Mucosa of rectum (tissue), 2 donors: Measurements from ENCODE around the gene MYO1D.
"Not testable (repeated sequence)": the region's sequence is repeated elsewhere in the genome, so short reads cannot be mapped to it uniquely, and the experiment has no call there.

Source experiments
- H3K27ac ChIP-seq, 2 donors: one replicate each; pipeline ENCODE4 v1.7.0; 2013; ENCODE audit warnings: inconsistent platforms in 2 of 2, low read depth in 2 of 2, low read length in 2 of 2
- H3K27me3 ChIP-seq, 2 donors: one replicate each; pipeline ENCODE4 v1.7.0; 2013; ENCODE audit warnings: low read length in 2 of 2; ENCODE audit not compliant: control insufficient read depth in 2 of 2, insufficient read depth in 2 of 2
- H3K36me3 ChIP-seq, 2 donors: one replicate each; pipeline ENCODE4 v1.7.0; 2013; ENCODE audit warnings: low read length in 2 of 2; ENCODE audit not compliant: control insufficient read depth in 2 of 2, insufficient read depth in 2 of 2
- H3K4me1 ChIP-seq, 2 donors: one replicate each; pipeline ENCODE4 v1.7.0; 2013; ENCODE audit warnings: low read length in 2 of 2, mild to moderate bottlenecking in 1 of 2; ENCODE audit not compliant: control insufficient read depth in 2 of 2, insufficient read depth in 2 of 2
- H3K4me3 ChIP-seq, 2 donors: one replicate each; pipeline ENCODE4 v1.7.0; 2013; ENCODE audit warnings: low read length in 2 of 2
- H3K9ac ChIP-seq, 2 donors: one replicate each; pipeline ENCODE4 v1.7.0; 2013; ENCODE audit warnings: low read length in 2 of 2, low read depth in 1 of 2, mild to moderate bottlenecking in 1 of 2
- H3K9me3 ChIP-seq, 2 donors: one replicate each; pipeline ENCODE4 v1.7.0; 2013; ENCODE audit warnings: low read length in 2 of 2; ENCODE audit not compliant: control insufficient read depth in 2 of 2
- donor health status: healthy.
- donor health status: Normal muscosa, but diverticular disease.

MYO1D gene

DNA sequence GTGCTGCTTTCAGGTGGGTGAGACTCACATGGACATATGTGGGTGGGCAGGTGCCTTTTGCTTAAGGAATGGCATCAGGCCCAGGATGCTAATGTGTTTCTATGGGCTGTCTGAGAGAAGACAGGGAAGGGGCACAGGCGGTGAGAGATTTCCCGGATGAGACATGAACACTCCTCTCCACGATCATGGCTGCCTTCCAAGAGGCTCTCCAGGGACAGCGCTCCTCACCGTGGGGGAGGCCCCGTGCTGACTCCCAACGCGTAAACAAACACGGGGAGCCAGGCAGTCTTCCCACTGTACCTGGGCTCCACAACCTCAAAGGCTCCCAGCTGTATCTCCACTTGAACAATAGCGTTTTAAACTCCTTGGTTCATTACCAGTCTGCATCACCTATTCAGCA, 347.3 kb downstream of the MYO1D start:
- Histone ChIP-seq H3K27me3 (no peaks in the 10 kb centered on the region), H3K4me1 (no peaks in the 10 kb centered on the region), H3K9ac (no peak overlapping the region)

DNA sequence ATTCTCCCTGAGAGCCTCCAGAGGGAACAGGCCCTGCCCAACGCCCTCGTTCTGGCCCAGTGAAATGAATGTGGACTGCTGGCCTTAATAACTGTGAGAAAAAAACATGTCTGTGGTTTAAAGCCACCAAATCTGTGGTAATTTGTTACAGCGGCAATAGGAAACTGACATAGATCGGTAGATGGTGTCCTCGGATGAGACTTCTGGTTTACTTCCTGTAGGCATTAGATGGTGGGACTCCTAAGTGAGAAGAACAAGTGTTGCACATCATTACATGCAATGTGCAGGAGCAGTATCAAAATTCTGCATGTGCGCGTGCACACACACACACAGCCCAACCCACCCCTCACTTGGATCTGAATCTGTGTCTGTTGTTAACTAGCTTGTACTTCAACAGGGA, 348.1 kb downstream of the MYO1D start:
- Histone ChIP-seq H3K9ac (no peak overlapping the region), H3K27ac (no peak overlapping the region), H3K27me3 (no peaks in the 10 kb centered on the region), H3K36me3 (peaks cover 28% of the 10 kb centered on the region in 2 donors), H3K4me3 (no peak overlapping the region), H3K9me3 (no peaks in the 10 kb centered on the region), H3K4me1 (peaks cover 0 to 1% of the 10 kb centered on the region in 2 donors)

More for the DNA sequence above, 347.3 kb downstream of the MYO1D start:
- Histone ChIP-seq H3K4me3 (no peak overlapping the region), H3K36me3 (peaks cover 28% of the 10 kb centered on the region in 2 donors), H3K9me3 (no peaks in the 10 kb centered on the region), H3K27ac (no peak overlapping the region)

DNA sequence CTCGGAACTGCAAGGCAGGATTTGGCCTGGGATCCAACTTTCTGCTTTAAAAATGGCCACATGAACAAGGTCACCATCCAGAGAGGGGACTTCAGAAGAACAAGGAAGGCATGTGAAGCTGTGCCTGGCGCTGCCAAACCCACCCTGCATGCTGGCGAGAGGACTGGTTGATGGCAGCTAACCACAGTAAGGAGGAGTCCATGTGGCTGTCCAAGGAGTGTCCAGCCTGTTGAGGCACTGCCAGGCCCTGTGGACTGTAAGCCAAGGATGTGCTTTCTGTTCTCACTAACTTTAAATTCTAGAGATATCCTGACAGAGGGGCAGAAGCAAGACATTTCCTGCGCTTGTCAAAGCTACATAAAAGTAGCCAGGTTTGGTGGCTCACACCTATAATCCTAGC, 349.8 kb downstream of the MYO1D start:
- Histone ChIP-seq H3K27ac (no peak overlapping the region), H3K9me3 (no peaks in the 10 kb centered on the region), H3K4me1 (peaks cover 0 to 3% of the 10 kb centered on the region in 2 donors), H3K36me3 (peaks cover 21 to 28% of the 10 kb centered on the region in 2 donors), H3K9ac (no peak overlapping the region), H3K27me3 (no peaks in the 10 kb centered on the region), H3K4me3 (no peak overlapping the region)

- peaks cover 0 to 3% of the 10 kb centered on the region in 2 donors for H3K4me1 ChIP-seq
- H3K27me3 ChIP-seq = no peaks in the 10 kb centered on the region
- H3K27ac ChIP-seq = no peak overlapping the region
- H3K9me3 ChIP-seq = no peaks in the 10 kb centered on the region
- no peak overlapping the region for H3K4me3 ChIP-seq
- H3K9ac ChIP-seq = no peak overlapping the region
- H3K36me3 ChIP-seq = peaks cover 17 to 21% of the 10 kb centered on the region in 2 donors
Observed at GRCh38 chr17:32525122-32525521, 351.8 kb downstream of the MYO1D start.

DNA sequence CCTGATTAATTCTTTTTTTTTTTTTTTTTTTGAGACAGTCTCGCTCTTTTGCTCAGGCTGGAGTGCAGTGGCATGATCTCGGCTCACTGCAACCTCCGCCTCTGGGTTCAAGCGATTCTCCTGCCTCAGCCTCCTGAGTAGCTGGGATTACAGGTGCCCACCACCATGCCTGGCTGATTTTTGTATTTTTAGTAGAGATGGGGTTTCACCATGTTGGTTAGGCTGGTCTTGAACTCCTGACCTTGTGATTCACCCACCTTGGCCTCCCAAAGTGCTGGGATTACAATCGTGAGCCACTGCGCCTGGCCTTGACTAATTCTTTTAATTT, 352.4 kb downstream of the MYO1D start:
- H3K4me1 ChIP-seq, H3K27ac ChIP-seq, H3K4me3 ChIP-seq: not testable (repeated sequence)

DNA sequence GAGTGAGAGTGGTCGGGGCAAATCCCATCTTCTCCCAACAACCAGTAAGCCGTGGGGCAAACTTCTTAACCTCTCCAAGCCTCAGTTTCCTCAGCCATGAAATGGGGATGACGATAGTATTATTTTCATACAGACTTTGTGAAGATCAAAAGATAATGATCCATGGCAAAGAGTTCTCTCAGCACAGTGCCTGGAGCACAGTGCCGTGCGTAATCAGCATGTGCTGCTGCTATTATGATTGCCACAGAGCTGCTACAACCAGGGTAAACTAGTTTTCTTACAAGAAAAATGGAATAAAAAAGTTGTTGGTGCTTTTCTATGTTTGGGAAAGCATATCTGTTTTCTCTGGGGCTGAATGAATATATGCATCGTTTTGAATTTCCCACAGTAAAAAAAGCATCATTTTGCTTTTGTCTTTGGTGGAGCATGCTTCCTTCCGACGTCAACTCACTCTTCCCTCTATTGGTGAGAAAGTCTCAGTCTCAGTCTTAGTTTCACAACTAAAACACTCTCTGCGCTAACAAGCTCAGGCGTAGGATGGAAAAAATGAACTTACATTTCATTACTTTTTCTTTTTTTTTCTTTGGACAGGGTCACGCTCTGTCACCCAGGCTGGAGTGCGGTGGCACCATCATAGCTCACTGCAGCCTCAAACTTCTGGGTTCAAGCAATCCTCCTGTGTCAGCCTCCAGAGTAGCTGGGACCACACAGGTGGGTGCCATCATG, 352.9 kb downstream of the MYO1D start:
- Histone ChIP-seq H3K27me3 (no peaks in the 10 kb centered on the region), H3K9me3 (no peaks in the 10 kb centered on the region), H3K36me3 (peaks cover 9 to 14% of the 10 kb centered on the region in 2 donors), H3K9ac (no peak overlapping the region), H3K4me1 (peaks cover 0 to 3% of the 10 kb centered on the region in 2 donors), H3K4me3 (no peak overlapping the region), H3K27ac (no peak overlapping the region)

More for the DNA sequence above, 352.4 kb downstream of the MYO1D start:
- H3K9me3 ChIP-seq, H3K27me3 ChIP-seq, H3K9ac ChIP-seq: not testable (repeated sequence)
- H3K36me3 ChIP-seq = peaks cover 13 to 17% of the 10 kb centered on the region in 2 donors

DNA sequence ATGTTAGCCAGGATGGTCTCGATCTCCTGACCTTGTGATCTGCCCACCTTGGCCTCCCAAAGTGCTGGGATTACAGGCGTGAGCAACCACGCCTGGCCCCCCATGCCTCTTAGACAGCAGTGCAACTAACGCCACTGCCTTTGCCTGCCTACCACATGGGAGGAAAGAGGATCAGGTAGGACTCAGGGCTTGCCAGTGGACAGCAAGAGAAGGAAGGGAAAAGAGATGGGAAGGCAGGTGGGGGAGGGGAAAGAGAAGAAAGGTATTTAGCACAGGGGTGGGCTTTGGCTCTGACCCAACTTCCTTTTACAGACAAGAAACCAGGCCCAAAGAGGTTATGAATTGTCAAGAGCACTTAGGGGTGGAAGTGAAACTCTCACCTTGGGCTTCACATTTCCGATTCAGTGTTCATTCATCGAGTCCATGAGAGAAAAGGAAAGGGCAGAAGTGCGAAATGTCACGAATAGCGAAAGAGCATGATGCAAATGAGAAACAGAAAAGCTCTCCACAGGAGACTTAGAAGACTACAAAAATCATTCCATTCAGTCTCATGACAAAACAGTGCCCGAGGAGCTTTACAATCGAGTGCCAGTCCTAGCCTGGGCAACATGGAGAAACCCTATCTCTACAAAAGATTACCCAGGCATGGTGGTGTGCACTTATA, 353.8 kb downstream of the MYO1D start:
- Histone ChIP-seq H3K27ac (no peak overlapping the region), H3K9ac (no peak overlapping the region), H3K9me3 (no peaks in the 10 kb centered on the region), H3K36me3 (peaks cover 1 to 9% of the 10 kb centered on the region in 2 donors), H3K4me3 (no peak overlapping the region), H3K27me3 (no peaks in the 10 kb centered on the region), H3K4me1 (peaks cover 0 to 3% of the 10 kb centered on the region in 2 donors)

GRCh38 chr17:32520737-32521404, 356.1 kb downstream of the MYO1D start:
- Histone ChIP-seq H3K36me3 (peaks cover 0 to 6% of the 10 kb centered on the region in 2 donors), H3K27ac (no peak overlapping the region), H3K27me3 (no peaks in the 10 kb centered on the region), H3K9me3 (no peaks in the 10 kb centered on the region), H3K4me1 (peaks cover 0 to 3% of the 10 kb centered on the region in 2 donors), H3K9ac (no peak overlapping the region), H3K4me3 (no peak overlapping the region)

- peak overlapping the region in 1 of 2 donors; percentile 29 for H3K4me3 ChIP-seq
- no peaks in the 10 kb centered on the region for H3K27me3 ChIP-seq
- no peak overlapping the region for H3K27ac ChIP-seq
- peaks cover 0 to 3% of the 10 kb centered on the region in 2 donors for H3K4me1 ChIP-seq
- peaks cover 0 to 3% of the 10 kb centered on the region in 2 donors for H3K36me3 ChIP-seq
- H3K9ac ChIP-seq = no peak overlapping the region
- H3K9me3 ChIP-seq = no peaks in the 10 kb centered on the region
Observed at GRCh38 chr17:32520104-32520701, 356.7 kb downstream of the MYO1D start.
